ENCODE data around the gene THSD7A.

DNA sequence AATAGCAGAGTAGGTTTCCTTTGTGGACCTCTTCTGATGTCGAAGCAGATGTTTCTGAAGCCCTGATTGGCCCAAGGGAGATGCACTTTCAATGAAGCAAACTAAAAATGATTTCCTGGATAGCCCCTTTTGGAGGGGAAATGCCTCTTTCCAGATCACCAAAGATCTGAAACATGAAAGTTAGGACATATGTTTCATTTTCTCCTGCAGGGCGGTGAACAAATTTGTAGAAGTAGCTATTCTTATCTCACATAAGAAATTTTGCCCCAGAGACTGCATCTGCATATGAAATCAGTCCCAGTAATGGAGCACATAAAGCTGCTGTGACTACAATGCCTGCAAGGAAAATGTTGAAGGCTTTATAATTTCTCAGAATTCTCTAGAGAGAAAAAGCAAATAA lies 56.0 kb downstream of the THSD7A start:
- TF ChIP-seq, protein P1, sequence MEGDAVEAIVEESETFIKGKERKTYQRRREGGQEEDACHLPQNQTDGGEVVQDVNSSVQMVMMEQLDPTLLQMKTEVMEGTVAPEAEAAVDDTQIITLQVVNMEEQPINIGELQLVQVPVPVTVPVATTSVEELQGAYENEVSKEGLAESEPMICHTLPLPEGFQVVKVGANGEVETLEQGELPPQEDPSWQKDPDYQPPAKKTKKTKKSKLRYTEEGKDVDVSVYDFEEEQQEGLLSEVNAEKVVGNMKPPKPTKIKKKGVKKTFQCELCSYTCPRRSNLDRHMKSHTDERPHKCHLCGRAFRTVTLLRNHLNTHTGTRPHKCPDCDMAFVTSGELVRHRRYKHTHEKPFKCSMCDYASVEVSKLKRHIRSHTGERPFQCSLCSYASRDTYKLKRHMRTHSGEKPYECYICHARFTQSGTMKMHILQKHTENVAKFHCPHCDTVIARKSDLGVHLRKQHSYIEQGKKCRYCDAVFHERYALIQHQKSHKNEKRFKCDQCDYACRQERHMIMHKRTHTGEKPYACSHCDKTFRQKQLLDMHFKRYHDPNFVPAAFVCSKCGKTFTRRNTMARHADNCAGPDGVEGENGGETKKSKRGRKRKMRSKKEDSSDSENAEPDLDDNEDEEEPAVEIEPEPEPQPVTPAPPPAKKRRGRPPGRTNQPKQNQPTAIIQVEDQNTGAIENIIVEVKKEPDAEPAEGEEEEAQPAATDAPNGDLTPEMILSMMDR (IDR thresholded peaks at IDR 0.05) = no peak
- TF ChIP-seq POLR2A (IDR thresholded peaks at IDR 0.05) = no peak
- TF ChIP-seq EP300 (IDR thresholded peaks at IDR 0.05) = no peak

Measured in tibial nerve (tissue), 4 donors.